GM12801 (cell line): ENCODE measurements around the gene ULK4.

Experiments used
- TF ChIP-seq, protein P1 (sequence below): IDR thresholded peaks from one replicate; pipeline ENCODE4 v1.5.1; 2011; ENCODE audit warnings: control low read depth; ENCODE audit not compliant: insufficient read length; ENCODE audit errors: extremely low read depth

ULK4 gene

DNA sequence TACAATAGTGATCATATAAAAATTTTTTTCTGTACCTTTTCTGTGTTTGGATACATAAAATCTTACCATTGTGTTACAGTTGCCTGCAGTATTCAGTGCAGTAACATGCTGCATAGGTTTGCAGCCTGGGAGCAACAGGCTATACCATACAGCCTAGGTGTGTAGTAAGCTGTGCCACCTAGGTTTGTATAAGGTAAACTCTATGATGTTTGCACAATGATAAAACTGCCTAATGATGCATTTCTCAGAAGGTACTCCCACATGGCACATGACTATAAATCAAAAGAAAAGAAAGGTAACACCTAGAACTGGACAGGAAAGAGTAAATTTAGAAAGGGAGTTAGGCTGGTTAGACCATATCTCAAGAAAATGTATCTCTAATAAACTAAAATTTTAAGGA lies 293.5 kb downstream of the ULK4 start:
- TF ChIP-seq, protein P1, sequence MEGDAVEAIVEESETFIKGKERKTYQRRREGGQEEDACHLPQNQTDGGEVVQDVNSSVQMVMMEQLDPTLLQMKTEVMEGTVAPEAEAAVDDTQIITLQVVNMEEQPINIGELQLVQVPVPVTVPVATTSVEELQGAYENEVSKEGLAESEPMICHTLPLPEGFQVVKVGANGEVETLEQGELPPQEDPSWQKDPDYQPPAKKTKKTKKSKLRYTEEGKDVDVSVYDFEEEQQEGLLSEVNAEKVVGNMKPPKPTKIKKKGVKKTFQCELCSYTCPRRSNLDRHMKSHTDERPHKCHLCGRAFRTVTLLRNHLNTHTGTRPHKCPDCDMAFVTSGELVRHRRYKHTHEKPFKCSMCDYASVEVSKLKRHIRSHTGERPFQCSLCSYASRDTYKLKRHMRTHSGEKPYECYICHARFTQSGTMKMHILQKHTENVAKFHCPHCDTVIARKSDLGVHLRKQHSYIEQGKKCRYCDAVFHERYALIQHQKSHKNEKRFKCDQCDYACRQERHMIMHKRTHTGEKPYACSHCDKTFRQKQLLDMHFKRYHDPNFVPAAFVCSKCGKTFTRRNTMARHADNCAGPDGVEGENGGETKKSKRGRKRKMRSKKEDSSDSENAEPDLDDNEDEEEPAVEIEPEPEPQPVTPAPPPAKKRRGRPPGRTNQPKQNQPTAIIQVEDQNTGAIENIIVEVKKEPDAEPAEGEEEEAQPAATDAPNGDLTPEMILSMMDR, result no peak

DNA sequence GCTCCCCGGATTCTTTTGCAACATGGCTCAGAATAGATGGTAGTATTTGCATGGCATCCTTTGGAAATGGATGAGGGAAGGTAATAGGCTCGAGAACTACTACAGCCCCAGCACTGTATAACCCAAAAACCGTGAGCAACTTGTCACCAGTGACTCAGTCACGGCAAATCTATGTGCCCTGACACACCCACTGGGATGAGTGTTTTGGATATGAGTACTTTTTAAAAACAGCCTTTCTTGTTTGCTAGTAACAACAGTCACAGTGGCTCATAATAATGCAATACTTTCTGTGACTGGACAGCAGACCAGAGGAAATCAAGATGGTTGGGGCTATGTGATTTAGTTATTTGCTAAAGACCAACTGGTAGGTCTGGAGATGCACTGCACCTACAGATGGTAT lies 299.6 kb downstream of the ULK4 start:
- TF ChIP-seq, protein P1, result no peak

DNA sequence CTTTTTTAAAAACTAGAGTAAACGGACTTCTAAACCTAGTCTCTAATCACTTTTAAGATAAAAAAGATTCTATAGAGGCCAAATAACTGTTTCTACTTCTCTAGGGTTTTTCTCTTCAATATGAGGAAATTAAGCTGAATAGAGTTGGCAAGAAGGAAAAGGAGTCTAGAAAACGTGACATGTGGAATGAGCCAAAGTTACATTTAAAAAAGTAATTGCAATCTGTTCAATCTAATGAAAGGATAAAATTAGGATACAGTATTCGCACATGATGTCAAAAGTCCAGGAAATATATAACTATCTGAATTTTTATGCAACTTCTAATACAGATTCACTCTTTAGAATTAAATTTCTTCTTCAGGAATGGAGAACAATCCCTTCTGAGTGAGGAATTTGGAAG lies 300.1 kb downstream of the ULK4 start:
- TF ChIP-seq, protein P1, result no peak

DNA sequence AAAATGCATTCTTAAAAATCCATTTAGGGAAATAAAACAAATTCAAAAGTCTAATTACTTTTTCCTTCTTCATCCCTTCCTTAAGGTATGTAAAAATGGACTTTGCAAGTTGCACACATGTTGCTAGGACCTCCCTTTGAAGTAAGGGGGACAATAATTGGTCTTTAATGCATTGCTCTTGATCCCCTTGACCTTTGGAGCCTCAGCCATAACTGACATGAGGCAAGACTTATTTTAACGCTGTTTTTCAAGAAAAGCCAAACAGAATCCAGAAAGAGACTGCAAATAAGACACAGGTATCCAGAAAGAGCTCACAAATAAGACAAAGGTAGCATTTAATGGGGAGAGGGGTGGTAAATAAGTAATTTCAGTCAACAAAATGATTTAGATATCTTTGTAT lies 301.4 kb downstream of the ULK4 start:
- TF ChIP-seq, protein P1, result no peak

DNA sequence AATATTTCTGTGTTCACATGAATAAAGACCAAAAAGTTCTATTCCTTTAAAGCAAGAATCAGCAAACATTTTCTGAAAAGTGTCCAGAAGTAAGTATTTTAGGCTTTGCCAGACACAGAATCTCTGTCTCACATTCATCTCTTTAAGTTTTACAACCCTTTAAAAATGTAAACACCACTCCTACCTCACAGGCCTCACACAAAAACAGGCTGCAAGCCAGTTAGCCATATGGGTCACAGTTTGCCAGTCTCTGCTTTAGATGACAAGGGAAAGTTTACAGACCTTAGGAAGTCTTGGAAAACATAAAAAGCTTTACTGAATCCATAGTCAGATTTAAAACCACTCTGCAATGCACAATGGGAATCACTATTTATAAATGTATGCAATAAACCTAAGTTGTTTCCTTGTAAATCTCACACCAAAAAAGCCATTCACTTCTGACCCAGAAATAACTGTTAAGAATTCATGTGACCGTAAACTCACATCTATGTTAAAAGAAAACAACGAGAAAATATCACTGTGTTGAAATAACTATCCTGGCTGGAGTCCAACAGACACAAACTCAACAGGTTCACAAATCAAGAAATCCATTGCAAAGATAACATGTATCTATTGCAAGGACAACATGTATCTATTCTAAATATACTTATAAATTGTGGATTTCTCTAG lies 308.2 kb downstream of the ULK4 start:
- TF ChIP-seq, protein P1, result no peak

DNA sequence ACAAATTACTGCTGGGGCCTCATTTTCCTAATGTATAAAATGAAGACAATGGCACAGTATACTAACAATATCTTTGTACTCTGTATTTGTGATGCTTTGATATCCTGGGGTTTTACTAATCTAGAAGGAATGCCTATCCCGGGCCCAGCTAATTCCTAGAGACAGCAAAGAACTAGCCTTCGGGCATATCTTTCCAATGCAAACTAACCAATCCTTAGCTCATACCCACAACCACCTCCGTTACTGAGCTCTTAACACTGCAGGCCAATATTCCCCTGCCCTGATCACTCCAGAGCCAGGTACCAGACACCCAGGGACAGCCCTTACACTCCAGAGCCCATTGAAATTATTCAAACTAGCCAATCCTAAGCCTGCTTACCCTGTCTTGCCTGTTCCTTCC lies 309.0 kb downstream of the ULK4 start:
- TF ChIP-seq, protein P1, result no peak

DNA sequence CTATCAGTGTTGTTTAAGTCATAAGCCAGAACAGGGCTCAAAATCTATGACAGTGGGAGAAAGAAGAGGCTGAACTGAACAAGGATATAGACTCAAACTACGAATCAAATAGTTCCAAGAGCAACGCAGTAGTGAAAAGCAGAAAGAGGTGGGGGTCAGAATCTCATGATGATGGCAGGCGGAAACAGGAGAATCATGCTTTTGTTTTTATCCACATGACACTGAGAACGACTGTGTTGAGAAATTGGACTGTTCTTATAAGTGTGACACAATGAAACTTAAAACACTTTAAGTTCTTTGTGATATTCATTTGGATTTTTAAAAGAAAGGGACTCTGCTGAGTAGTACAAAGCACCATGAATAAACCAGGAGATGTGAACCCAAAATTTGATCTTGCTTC lies 309.4 kb downstream of the ULK4 start:
- TF ChIP-seq, protein P1, result no peak

DNA sequence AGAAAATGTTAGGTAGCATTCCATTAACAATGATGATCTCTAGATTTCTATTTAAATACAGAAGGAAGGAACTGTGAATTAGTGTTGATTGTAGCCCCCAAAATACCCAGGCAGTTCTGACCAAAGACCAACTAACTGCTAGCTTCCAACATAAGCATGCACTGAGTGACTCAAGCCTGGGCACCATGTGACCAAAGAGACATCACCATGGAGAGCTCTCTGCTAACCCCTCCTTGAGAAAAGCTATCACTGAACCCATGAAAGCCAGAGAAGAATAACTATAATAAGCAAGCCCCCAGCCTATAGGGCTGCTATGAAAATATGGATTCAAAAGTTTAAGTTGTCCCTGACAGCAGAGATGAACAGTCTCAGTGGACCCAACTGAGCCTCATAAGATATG lies 310.2 kb downstream of the ULK4 start:
- TF ChIP-seq, protein P1, result no peak
